H1 (cell line): ENCODE results near the gene KPNA1. TPM values are rescaled to one million over a fixed set of nuclear protein-coding genes. Genes with fewer than 3 reads are reported as not detected.
A peak's percentile ranks its signal among the peaks of the same experiment; 100 is the strongest.

ENCODE experiments used
- CTCF ChIA-PET: fragments of 300-600 bp; sonication (Branson Sonifier 250); formaldehyde crosslinking; loops from one replicate; lab custom pipeline; 2021; ENCODE audit not compliant: partially characterized antibody; lab: Charles Lee
- POLR2A ChIA-PET: fragments of 300-600 bp; sonication (Branson Sonifier 250); formaldehyde crosslinking; loops from one replicate; lab custom pipeline; 2021; ENCODE audit warnings: inconsistent platforms; ENCODE audit not compliant: partially characterized antibody; lab: Charles Lee
- DNase-seq, 2 experiments: peaks; one replicate each; pipeline versions ENCODE4 v3.0.0 to v3.0.0-alpha.2; 2010 to 2022; ENCODE audit warnings: low spot score in 2 of 2, low read depth in 1 of 2, mixed read lengths in 1 of 2
- FAIRE-seq: peaks from 2 replicates; lab custom pipeline; 2011; peaks lifted over from hg19 to GRCh38; lab: Jason Lieb, UNC
- H2AFZ ChIP-seq: 2 replicates; pipeline ENCODE4 v1.8.1; 2012; ENCODE audit warnings: low read length, inconsistent platforms
- H2AK5ac ChIP-seq: 2 replicates; pipeline ENCODE4 v1.6.1; 2013; ENCODE audit warnings: low read depth, low read length
- H2BK120ac ChIP-seq: replicated peaks from 2 replicates; pipeline ENCODE3; 2013; ENCODE audit warnings: low read depth, low read length, inconsistent platforms
- H2BK12ac ChIP-seq: 2 replicates; pipeline ENCODE4 v1.6.1; 2013; ENCODE audit warnings: low read depth, low read length
- H2BK15ac ChIP-seq: 2 replicates; pipeline ENCODE4 v1.6.1; 2013; ENCODE audit warnings: low read length
- H2BK20ac ChIP-seq: 2 replicates; pipeline ENCODE4 v1.6.1; 2013; ENCODE audit warnings: low read length
- H2BK5ac ChIP-seq: 2 replicates; pipeline ENCODE4 v1.6.1; 2013; ENCODE audit warnings: low read depth, low read length
- H3K14ac ChIP-seq: 2 replicates; pipeline ENCODE4 v1.6.1; 2013; ENCODE audit warnings: inconsistent platforms; ENCODE audit not compliant: insufficient read length
- H3K18ac ChIP-seq: 2 replicates; pipeline ENCODE4 v1.6.1; 2013; ENCODE audit warnings: low read length; ENCODE audit errors: extremely low read depth
- H3K23ac ChIP-seq: 2 replicates; pipeline ENCODE4 v1.6.1; 2013; ENCODE audit warnings: inconsistent platforms; ENCODE audit not compliant: insufficient read length
- H3K23me2 ChIP-seq: 2 replicates; pipeline ENCODE4 v1.6.1; 2013; ENCODE audit warnings: low read depth, low read length
- H3K27ac ChIP-seq: 2 replicates; pipeline ENCODE4 v1.6.1; 2011; ENCODE audit warnings: low read depth, low read length, inconsistent platforms
- H3K27me3 ChIP-seq, 4 experiments: replicated peaks in 1 of 4; 1 replicate in 1 of 4; 2 replicates in 3 of 4; pipeline versions ENCODE4 v1.6.1 to v1.8.1; 2011 to 2013; ENCODE audit warnings: low read length in 3 of 4, mild to moderate bottlenecking in 3 of 4, inconsistent platforms in 2 of 4, mixed read lengths in 2 of 4, moderate library complexity in 1 of 4; ENCODE audit not compliant: control insufficient read depth in 3 of 4, insufficient read depth in 3 of 4; ENCODE audit errors: extremely low read depth in 1 of 4
- H3K36me3 ChIP-seq, 4 experiments: 2 replicates each; pipeline versions ENCODE4 v1.6.1 to v1.8.1; 2011 to 2013; ENCODE audit warnings: mild to moderate bottlenecking in 4 of 4, low read length in 3 of 4, moderate library complexity in 2 of 4, control low read depth in 1 of 4, inconsistent platforms in 1 of 4; ENCODE audit not compliant: insufficient read depth in 4 of 4, control insufficient read depth in 2 of 4
- H3K4ac ChIP-seq: replicated peaks from 2 replicates; pipeline ENCODE3; 2013; ENCODE audit warnings: low read length, low read depth, mixed read lengths, inconsistent platforms; ENCODE audit not compliant: insufficient read length
- H3K4me1 ChIP-seq, 4 experiments: replicated peaks in 1 of 4; 1 replicate in 1 of 4; 2 replicates in 3 of 4; pipeline versions ENCODE4 v1.6.1 to v1.8.1; 2011 to 2013; ENCODE audit warnings: low read length in 3 of 4, inconsistent platforms in 2 of 4, mixed read lengths in 1 of 4; ENCODE audit not compliant: insufficient read depth in 4 of 4, control insufficient read depth in 3 of 4
- H3K4me2 ChIP-seq, 2 experiments: 2 replicates each; pipeline versions ENCODE4 v1.6.1 to v1.8.1; 2011 to 2013; ENCODE audit warnings: low read depth in 2 of 2, low read length in 2 of 2, control low read depth in 1 of 2, inconsistent platforms in 1 of 2, mild to moderate bottlenecking in 1 of 2; ENCODE audit not compliant: insufficient read depth in 1 of 2
- H3K4me3 ChIP-seq, 4 experiments: fragments of 200-600, 300-600 bp in 1 of 4; sonication (generic), shearing (Covaris generic), sonication (Bioruptor Twin) in 1 of 4; 2 replicates each; pipeline versions ENCODE4 v1.5.1 to v1.8.1; 2011 to 2016; ENCODE audit warnings: low read length in 4 of 4, low read depth in 3 of 4, control low read depth in 2 of 4, inconsistent platforms in 2 of 4, mild to moderate bottlenecking in 2 of 4, mixed read lengths in 1 of 4, moderate library complexity in 1 of 4; ENCODE audit not compliant: insufficient read depth in 2 of 4; ENCODE audit errors: extremely low read depth in 1 of 4
- H3K56ac ChIP-seq: replicated peaks from 2 replicates; pipeline ENCODE3; 2013; ENCODE audit warnings: low read depth, mild to moderate bottlenecking, mixed read lengths, low read length, inconsistent platforms; ENCODE audit not compliant: insufficient read length
- H3K79me1 ChIP-seq: 2 replicates; pipeline ENCODE4 v1.6.1; 2013; ENCODE audit warnings: low read depth, low read length, control low read depth
- H3K79me2 ChIP-seq, 2 experiments: 2 replicates each; pipeline versions ENCODE4 v1.6.1 to v1.8.1; 2012 to 2013; ENCODE audit warnings: low read length in 2 of 2, mild to moderate bottlenecking in 2 of 2, inconsistent platforms in 1 of 2; ENCODE audit not compliant: insufficient read depth in 2 of 2, control insufficient read depth in 1 of 2
- H3K9ac ChIP-seq, 4 experiments: replicated peaks in 1 of 4; 1 replicate in 1 of 4; 2 replicates in 3 of 4; pipeline versions ENCODE4 v1.6.1 to v1.8.1; 2011 to 2013; ENCODE audit warnings: low read depth in 3 of 4, low read length in 3 of 4, control low read depth in 2 of 4, mild to moderate bottlenecking in 2 of 4, moderate library complexity in 2 of 4, inconsistent platforms in 1 of 4; ENCODE audit errors: extremely low read depth in 1 of 4
- H3K9me3 ChIP-seq, 2 experiments: 2 replicates each; pipeline versions ENCODE4 v1.6.1 to v1.8.1; 2012 to 2013; ENCODE audit warnings: mild to moderate bottlenecking in 2 of 2, moderate library complexity in 2 of 2, control low read depth in 1 of 2, inconsistent platforms in 1 of 2, low read depth in 1 of 2, low read length in 1 of 2, mixed read lengths in 1 of 2; ENCODE audit not compliant: insufficient read depth in 2 of 2
- H4K20me1 ChIP-seq, 2 experiments: replicated peaks in 1 of 2; 2 replicates each; pipeline versions ENCODE3 to v1.8.1; 2011 to 2013; ENCODE audit warnings: inconsistent platforms in 2 of 2, low read length in 2 of 2, mild to moderate bottlenecking in 1 of 2; ENCODE audit not compliant: insufficient read depth in 2 of 2, control insufficient read depth in 1 of 2
- H4K5ac ChIP-seq: 2 replicates; pipeline ENCODE4 v1.6.1; 2013; ENCODE audit warnings: low read length, low read depth, mixed read lengths, inconsistent platforms; ENCODE audit not compliant: insufficient read length
- H4K8ac ChIP-seq: 2 replicates; pipeline ENCODE4 v1.8.0; 2013; ENCODE audit warnings: mild to moderate bottlenecking, moderate library complexity, low read length, inconsistent platforms; ENCODE audit not compliant: insufficient read depth; ENCODE audit errors: extremely low read depth
- H4K91ac ChIP-seq: replicated peaks from 2 replicates; pipeline ENCODE3; 2013; ENCODE audit warnings: low read length, mixed read lengths, inconsistent platforms; ENCODE audit not compliant: insufficient read length
- GABPA ChIP-seq: IDR thresholded peaks from 2 replicates; pipeline ENCODE4 v1.6.1; 2011; ENCODE audit warnings: mild to moderate bottlenecking, low read length, moderate library complexity, borderline replicate concordance; ENCODE audit not compliant: insufficient read depth
- RFX5 ChIP-seq: IDR thresholded peaks from 2 replicates; pipeline ENCODE4 v1.6.1; 2011; ENCODE audit warnings: low read depth, low read length, improper control_type of control experiment, borderline replicate concordance
- WGBS, 2 experiments: shearing (Covaris generic) in 1 of 2; methylation state at CpG; one replicate each; pipeline versions ENCODE4 v1.1.6 to v1.1.7; 2013 to 2015; ENCODE audit warnings: low lambda C conversion rate in 2 of 2, mixed read lengths in 2 of 2, inconsistent platforms in 1 of 2, low coverage in 1 of 2, missing lambda C conversion rate in 1 of 2; ENCODE audit not compliant: insufficient replicate concordance in 2 of 2, insufficient coverage in 1 of 2, insufficient read length in 1 of 2; ENCODE audit errors: extremely low coverage in 1 of 2, missing lambda C conversion rate in 1 of 2; 5-methylcytosine and 5-hydroxymethylcytosine counted together
- polyA plus RNA-seq, 7 experiments: library from polyadenylated mRNA; depleted of rRNA in 3 of 7; stranded (reverse) in 5 of 7; unstranded in 2 of 7; fragments of >200 nt in 5 of 7; fragments of 200-250 nt in 2 of 7; gene quantifications; 1 replicate in 5 of 7; 2 replicates in 1 of 7; 4 replicates in 1 of 7; pipeline versions ENCODE4 v1.2.1 to v1.2.3, GENCODE V29; 2011 to 2013; ENCODE audit warnings: missing spikeins in 2 of 7, mixed read lengths in 2 of 7
- total RNA-seq: library from RNA; stranded (reverse); fragmentation: NEBNext Ultra II Directional; extraction: Animal tissue kit (Norgen Biotek cat#: 25700); gene quantifications from 2 replicates; pipeline ENCODE4 v1.2.1, GENCODE V29; 2021
- TF ChIP-seq, protein P1 (sequence below): IDR thresholded peaks from 2 replicates; pipeline ENCODE4 v1.6.1; 2012; ENCODE audit warnings: inconsistent platforms

KPNA1 gene
- total and polyA plus RNA-seq, 2 of the 8 experiments (the other 6 are each of a cell fraction or from before 2014, with no cell fraction given), result 14.8 to 63.0 TPM

GRCh38 chr3:122414391-122414790, 100.3 kb downstream of the KPNA1 start:
- Histone ChIP-seq H3K4me3 (no peak overlapping the region), H3K79me1 (no peaks in the 10 kb centered on the region), H2BK120ac (no peak overlapping the region), H3K4ac (no peak overlapping the region), H3K4me1 (peaks cover 0 to 7% (median 3%) of the 10 kb centered on the region in 4 experiments; a peak in 1 of 7 replicates), H2BK15ac (no peak overlapping the region), H3K9me3 (no peaks in the 10 kb centered on the region), H4K91ac (no peak overlapping the region), H3K56ac (no peak overlapping the region), H3K79me2 (peaks cover 0 to 23% of the 10 kb centered on the region in 2 experiments; a peak in 2 of 4 replicates), H2BK5ac (no peak overlapping the region), H3K23ac (no peak overlapping the region), H2AK5ac (no peak overlapping the region), H4K20me1 (no peaks in the 10 kb centered on the region), H2AFZ (no peak overlapping the region), H4K5ac (no peak overlapping the region), H2BK20ac (no peak overlapping the region), H3K18ac (no peak overlapping the region), H3K27me3 (no peaks in the 10 kb centered on the region), H3K36me3 (peaks cover 0 to 10% (median 6%) of the 10 kb centered on the region in 4 experiments; a peak in 3 of 8 replicates), H3K27ac (no peak overlapping the region), H3K4me2 (peak overlapping the region in 1 of 2 experiments; percentile 77; a peak in 1 of 4 replicates), H3K23me2 (peaks cover 3% of the 10 kb centered on the region), H2BK12ac (no peak overlapping the region), H3K14ac (no peak overlapping the region), H3K9ac (no peak overlapping the region), H4K8ac (no peak overlapping the region)
- FAIRE-seq (no peak), DNase-seq (no peak)
- TF ChIP-seq, protein P1, sequence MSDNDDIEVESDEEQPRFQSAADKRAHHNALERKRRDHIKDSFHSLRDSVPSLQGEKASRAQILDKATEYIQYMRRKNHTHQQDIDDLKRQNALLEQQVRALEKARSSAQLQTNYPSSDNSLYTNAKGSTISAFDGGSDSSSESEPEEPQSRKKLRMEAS, result no peak
- TF ChIP-seq GABPA (no peak), RFX5 (no peak)
- CTCF ChIA-PET, result interaction anchor here (3.2 to 3.9 kb wide), 2 partner anchors 22 to 29 kb away, joined by 16 to 17 read pairs; partner anchors contain the start of gene FAM162A
- POLR2A ChIA-PET, result interaction anchor here (1.1 to 4.0 kb wide), 2 partner anchors 31 kb away, joined by 3 to 29 read pairs; partner anchors contain the start of genes FAM162A and MIX23
- 95% methylated on average over 3 of the region's 3 CpGs; no CpG with 5 or more reads in 1 of the 2 experiments for WGBS, 2 experiments
